Measurements from ENCODE around the gene FCHSD2.
A peak's percentile ranks its signal among the peaks of the same experiment; 100 is the strongest.
"Not testable (repeated sequence)": the region's sequence is repeated elsewhere in the genome, so short reads cannot be mapped to it uniquely, and the experiment has no call there.

FCHSD2 gene

DNA sequence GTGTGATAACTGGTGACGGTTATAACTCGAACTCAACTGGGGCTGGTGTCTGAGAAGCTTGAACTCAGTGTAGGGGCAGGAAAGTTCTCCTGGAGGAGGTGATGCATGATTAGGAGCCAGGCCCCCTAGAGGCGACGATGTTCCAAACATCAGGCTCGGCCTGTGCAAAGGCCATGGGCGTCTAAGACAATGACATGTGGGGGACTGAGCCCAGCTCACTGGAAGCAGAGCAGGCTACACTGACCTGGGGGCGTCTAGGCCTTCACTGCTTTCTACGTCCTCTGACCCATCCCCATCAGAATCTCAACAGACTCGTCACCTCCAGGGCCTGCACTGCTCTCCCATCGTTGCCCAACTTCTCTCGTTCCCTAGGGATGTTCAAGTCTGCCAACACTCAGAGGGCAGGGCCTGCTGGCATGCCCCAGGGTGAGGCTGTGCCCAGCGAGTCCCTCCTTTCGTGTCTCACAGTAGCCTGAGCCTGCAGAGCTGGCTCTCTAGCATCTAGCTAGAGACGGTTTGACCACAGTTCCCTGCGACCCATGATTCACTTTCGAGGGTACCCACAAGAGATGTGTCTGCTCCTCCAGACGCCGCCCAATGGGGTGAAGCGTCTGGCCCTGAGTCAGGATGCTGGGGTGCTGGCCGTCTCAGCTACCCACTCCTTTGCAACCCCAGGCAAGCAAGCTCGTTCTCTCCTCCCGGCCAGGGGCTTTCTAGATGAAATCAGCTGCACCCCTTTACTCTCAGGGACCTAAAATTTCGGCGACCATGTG, 329.0 kb downstream of the FCHSD2 start:
- peak; percentile 44 for DNase-seq

DNA sequence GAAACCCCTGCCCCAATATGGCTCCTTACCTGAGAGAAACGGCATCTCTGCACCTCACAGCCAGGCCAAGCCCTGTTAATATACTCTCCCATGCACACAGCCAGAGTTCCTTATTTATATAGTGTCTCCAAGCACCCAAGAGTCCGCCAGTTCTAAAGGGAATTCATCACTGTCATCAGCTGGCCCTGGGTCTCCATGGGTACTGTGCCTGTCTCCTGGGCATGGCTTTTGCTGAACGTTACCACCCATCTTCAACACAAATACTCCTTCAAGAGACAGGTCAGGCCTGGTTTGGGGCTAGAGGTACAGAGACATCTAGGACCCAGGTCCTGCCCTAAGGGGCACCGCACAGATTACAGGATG, 329.5 kb downstream of the FCHSD2 start:
- DNase-seq: peak; percentile 17

DNA sequence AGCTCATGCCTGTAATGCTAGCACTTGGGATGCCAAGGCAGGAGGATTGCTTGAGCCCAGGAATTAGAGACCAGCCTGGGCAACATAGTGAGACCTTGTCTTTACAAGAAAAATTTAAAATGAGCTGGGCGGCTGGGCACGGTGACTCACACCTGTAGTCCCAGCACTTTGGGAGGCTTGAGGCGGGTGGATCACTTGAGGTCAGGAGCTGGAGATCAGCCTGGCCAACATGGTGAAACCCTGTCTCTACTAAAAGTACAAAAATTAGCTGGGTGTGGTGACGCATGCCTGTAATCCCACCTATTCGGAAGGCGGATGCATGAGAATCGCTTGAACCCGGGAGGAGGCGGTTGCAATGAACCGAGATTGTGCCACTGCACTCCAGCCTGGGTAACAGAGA, 330.4 kb downstream of the FCHSD2 start:
- not testable (repeated sequence) for DNase-seq

DNA sequence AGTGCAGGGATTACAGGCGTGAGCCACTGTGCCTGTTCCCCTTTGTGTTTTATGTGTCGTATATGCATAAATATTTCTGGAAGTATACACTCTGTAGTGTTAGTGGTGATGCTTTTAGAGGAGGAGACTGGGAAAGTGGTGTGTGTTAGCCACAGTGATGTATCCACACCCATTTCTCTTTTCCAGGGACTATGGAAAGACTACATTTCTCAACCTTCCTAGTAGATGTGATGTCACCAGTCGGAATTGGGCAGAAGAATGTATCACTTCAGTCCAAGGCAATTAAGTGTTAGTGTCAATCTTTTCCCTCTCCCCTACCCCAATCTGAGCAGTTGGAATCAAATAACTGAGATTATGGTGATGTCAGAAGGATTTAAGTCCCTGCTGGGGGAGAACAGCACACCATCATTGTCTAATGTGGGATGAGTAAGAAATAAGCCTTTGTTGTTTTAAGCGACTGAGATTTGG, 333.8 kb downstream of the FCHSD2 start:
- no peak for DNase-seq

DNA sequence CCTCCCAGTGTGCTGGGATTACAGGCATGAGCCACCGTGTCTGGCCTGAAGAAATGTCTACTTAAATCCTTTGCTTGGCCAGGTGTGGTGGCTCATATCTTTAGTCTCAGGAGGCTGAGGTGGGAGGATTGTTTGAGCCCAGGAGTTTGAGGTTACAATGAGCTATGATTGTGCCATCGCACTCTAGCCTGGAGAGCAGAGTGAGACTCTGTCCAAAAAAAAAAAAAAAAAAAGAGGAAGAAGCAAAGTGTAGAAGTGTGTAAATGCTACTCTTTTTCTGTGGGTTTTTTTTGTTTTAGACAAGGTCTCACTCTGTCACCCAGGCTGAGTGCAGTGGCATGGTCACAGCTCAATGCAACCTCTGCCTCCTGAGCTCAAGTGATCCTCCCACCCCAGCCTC, 334.3 kb downstream of the FCHSD2 start:
- no peak for DNase-seq

DNA sequence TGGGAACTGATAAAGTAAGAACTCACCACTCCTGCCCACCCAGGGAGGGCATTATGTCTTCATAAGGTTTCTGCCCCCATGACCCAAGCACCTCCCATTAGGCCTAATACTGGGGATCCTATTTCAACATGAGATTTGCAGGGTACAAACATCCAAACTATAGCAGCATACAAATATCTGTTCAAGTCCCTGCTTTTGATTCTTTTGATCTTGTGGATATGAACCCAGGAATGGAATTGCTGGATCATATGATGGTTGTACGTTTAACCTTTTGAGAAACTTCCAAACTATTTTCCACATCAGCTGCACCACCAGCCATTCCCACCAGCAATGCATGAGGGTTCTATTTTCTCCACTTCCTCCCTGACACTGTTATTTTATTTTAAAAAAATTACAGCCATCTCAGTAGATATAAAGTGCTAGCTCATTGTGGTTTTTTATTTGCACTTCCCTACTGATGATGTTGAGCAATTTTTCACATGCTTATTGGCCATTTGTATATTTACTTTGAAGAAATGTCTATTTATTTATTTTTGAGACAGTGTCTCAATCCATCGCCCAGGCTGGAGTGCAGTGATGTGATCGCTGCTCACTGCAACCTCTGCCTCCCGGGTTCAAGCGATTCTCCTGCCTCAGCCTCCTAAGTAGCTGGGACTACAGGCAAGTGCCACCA, 335.0 kb downstream of the FCHSD2 start:
- DNase-seq: no peak

DNA sequence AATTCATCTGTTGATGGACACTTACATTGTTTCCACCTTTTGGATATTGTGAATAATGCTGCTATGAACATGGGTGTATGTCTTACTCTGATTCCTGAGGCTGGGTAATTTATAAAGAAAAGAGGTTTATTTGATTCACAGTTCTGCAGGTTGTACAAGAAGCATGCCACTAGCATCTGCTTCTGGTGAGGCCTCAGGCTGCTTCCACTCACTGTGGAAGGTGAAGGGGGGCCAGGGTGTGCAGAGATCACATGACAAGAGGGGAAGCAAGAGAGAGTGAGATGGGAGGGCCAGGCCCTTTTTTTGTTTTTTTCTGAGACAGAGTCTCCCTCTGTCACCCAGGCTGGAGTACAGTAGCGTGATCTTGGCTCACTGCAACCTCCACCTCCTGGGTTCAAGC, 335.7 kb downstream of the FCHSD2 start:
- not testable (repeated sequence) for DNase-seq

DNA sequence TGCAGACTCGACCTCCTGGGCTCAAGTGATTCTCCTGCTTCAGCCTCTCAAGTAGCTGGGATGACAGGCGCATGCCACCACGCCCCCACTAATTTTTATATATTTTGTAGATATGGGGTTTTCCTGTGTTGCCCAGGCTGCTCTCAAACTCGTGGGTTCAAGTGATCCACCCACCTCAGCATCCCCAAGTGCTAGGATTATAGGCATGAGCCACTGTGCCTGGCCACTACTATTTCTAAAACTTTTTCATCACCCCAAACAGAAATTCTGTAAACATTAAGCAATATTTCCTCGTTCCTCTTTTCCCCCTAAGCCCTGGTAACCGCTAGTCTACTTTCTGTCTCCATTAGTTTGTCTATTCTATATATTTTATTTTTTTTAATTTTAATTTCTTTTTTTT, 336.9 kb downstream of the FCHSD2 start:
- no peak for DNase-seq

DNA sequence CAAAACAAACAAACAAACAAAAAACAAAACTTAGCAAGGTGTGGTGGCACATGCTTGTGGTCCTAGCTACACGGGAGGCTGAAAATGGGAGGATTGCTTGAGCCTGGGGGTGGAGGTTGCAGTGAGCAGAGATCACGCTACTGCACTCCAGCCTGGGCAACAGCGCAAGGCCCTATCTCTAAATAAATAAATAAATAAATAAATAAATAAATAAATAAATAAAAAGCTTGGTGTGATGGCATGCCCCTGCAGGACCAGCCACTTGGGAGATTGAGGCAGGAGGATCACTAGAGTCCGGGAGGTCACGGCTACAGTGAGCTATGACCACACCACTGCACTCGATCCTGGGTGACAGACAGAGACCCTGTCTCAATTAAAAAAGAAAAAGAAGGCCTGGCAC, 339.3 kb downstream of the FCHSD2 start:
- DNase-seq: no peak

DNA sequence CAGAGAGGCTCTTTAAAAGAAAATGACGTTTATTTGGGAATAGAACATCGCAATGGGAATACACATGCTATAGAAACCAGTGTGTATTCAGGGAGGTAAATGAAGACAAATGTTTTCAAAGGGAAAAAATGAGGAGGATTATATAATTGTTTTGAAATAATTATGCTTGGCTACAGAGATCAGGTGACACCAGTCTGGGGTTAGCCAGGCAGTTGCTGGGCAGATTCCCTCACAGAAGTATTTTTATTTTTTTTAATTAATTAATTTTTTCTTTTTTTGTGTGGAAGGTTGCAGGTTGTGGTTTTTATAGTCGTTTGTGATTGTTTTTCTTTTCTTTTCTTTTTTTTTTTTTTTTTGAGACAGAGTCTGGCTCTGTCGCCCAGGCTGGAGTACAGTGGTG, 342.7 kb downstream of the FCHSD2 start:
- DNase-seq: no peak

DNA sequence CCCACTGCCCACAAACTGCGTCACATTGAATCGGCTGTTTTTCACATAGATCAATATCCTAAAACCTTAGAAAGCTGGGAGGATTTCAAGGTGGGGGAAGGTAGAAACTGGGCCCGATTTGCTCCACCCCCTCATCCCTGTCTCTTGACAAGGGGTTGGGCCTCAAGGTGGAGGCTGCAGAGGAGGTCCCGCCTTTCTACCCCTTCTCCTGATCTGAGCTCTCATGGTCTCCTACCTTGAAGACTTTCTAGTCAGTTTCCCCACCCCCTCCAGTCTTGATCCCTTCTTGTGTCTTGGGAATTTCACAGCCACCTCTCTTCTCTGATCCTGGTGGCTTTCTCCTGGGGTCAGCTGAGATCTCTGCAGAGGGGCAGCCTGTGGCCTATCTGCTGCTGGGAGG, 343.8 kb downstream of the FCHSD2 start:
- DNase-seq: no peak

DNA sequence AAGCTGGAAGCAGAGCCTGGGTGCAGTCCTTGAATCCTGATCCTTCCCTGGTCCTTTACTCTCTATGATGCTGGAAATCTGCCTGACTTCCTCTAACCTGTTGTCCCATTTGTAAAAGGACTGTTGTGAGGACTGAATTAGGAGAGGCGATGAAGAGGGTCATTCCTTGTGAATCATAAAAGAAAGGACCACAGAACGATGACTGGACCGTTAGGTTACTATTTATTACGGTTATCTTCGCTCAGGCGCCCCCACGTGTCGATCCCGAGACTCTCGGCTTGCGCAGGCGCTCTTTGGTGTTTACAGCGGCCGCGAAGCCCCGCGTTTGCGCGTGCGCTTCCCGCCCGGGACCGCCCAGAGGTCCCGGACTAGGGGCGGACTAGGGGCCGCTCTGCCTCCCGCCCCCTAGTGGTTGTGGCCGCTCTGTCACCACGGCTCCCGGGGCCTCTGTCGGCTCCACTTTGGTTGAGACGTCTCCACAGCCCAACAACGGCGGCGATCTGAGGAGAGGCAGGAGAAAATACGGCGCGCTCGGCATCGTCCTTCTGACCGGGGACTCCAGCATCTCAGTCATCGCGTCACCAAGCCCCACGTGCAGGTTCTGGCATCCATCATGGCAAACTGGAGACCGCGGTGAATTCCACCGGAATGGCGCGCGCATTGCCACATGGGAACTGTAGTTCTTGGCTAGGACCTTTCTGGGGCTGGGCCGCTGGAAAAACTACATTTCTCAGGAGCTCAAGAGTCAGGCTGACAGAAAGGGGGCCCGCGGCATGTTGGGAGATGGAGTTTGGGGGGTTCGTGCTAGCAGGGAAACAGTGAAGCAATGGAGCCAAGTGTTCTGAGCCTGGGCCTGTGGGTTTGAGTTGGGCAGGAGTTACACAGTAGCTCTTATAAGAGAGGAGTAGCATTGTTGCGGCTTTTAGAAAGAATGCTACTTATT, 348.4 kb downstream of the FCHSD2 start, which contains the start of gene STARD10:
STARD10 (minus strand) TSS at position 623 of the 943 bp plus-strand sequence. CDS start 12,866 bp downstream, outside the sequence.
- peak; percentile 91 for DNase-seq

DNA sequence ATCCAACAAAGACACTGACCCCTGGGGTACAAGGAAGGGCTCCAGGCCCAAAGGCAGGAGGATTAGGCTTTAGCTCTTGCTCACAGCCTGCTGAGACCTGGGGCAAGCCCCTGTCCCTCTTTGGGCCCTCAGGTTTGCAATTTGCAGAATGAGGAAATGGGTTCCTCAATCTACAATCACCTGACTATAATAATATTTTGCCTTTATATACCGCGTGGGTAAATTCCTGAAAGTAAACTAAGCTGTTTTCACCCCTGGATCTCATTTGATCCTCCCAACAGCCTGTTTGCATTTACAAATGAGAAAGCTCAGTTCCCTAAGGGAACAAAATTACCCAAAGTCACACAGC, 349.1 kb downstream of the FCHSD2 start:
- no peak for DNase-seq

DNA sequence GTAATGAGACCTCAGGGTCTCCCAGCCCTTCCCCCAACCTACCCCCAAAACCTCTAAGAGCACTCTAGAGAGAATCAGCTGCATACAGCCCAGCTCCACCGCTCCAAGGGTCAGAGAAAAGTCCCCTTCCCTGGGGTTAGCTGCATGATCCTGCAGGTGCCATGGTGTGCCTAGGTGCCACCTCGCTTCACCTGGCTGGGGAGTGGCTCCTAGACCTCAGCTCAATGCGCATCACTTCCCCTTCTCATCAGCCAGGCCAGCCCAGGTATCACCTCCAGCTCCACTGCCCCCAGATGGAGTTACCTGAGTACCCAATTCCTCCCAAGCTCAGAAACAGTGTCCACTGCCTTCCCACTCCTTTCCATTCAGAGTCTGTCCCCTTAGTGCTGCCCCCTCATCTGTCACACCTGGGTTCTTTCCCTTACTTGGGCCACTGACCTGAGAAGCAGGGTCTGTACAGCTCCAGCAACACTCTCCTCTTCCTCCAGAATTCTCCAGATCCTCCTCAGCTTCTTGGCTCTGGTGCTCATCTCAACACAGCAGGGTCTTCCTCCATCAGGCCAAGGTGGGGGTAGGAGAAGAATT, 349.6 kb downstream of the FCHSD2 start:
- no peak for DNase-seq

DNA sequence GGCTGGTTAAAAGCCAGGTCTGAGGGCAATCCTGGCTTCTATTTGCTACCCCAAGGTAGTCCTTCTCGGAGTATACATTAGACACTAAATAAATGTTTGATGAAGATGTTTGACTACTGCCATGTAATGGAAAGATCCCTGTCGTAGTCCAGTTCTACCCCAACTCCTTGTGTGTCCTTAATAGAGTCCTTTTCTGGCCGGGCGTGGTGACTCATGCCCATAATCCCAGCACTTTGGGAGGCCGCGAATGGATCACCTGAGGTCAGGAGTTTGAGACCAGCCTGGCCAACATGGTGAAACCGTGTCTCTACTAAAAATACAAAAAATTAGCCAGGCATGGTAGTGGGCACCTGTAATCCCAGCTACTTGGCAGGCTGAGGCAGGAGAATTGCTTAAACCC, 350.9 kb downstream of the FCHSD2 start:
- not testable (repeated sequence) for DNase-seq

DNA sequence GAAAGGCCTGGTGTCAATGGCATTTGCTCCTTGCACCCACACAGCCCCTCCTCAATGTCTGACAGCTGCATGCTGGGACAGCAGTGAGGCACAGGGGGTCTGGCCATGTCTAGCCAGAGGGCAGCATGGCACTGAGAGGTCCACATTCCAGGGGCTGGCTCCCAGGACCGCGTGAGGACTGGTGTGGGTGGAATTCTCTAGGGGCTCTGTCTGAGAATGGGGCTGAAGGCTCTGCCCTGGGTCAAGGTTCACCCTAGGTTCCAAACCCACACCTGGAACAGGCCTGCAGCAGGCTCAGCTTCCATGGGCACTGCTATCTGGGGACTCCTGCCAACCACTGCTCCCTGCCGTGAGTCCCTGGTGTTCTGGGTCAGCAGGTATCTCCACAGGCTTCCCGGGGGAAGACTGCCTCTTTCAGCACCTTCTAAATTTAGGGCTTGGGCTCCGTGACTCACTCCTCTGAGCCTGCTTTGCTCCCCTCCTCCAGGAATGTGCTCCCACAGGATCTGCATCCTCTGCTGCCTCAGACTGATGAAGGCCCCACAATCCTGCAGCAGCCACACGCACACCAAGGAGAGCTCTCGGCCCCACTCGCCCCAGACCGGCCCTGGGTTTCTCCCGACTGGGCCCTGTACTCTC, 352.5 kb downstream of the FCHSD2 start:
- no peak for DNase-seq

DNA sequence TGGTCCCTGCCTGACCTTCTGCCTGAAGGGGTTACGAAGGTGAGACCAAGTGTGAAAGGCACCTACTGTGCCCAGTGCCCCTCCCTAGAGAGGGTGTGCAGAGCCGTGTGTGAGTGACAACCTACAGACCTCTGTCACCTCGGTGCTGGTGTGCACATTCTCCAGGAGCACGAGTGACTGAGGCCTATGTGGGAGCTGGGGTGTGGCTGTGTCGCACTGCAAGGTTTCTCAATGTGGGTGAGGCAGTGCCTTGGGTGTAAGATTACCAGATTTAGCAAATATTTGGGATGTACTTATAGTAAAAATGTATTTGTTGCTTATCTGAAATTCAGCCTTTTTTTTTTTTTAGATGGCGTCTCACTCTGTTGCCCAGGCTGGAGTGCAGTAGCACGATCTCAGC, 353.9 kb downstream of the FCHSD2 start:
- no peak for DNase-seq

DNA sequence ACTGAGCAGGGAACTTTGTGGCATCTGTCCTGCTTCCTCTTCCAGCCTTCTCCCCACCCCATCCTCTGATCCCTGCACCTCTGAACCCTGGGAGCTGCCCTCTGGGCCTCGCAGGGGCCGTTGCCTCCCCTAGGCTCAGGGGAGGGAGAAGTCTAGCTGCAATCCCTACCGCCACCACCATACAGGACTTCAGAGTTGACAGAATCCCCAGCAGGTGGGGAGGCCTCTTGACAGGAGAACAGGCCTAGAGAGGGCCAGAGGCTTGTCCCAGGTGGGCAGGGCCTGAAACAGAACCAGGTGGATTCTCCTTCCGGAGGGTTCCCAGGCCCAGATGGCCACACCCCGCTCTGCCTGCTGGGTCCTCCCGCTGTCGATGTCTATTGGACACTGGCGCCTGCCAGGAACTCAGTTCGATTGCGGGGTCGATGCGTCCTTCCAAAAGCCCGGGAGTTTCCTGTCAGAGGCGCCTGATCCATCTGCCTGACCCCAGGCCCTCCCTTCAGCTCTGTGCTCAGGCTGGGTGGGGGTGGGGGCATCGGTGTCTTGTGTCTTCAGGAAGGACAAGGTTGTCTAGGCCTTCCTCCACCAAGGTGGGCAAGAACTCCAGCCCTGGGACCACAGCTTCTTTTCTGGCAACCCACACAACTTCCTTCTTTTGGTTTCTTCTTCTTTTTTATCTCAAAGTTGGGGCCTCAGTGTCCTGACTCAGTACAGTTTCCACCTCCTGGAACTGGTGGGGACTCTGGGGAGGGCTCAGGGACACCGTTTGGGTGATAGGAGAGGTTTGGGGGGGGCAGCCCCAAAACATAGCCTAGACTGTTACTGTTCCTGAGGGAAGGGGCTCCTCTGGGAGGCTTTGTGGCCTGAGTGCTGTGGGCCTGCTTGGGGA, 354.7 kb downstream of the FCHSD2 start:
- peak; percentile 10 for DNase-seq

All from NCI-H1436 (cell line).